OCI-M2 (cell line): ENCODE data around the gene ETFA.
"Not testable (repeated sequence)": the region's sequence is repeated elsewhere in the genome, so short reads cannot be mapped to it uniquely, and the experiment has no call there.

ENCODE experiments used
- DNase-seq: peaks from one replicate; lab custom pipeline; 2025; ENCODE audit not compliant: unreplicated experiment; lab: John Stamatoyannopoulos, UW

The ETFA gene

DNA sequence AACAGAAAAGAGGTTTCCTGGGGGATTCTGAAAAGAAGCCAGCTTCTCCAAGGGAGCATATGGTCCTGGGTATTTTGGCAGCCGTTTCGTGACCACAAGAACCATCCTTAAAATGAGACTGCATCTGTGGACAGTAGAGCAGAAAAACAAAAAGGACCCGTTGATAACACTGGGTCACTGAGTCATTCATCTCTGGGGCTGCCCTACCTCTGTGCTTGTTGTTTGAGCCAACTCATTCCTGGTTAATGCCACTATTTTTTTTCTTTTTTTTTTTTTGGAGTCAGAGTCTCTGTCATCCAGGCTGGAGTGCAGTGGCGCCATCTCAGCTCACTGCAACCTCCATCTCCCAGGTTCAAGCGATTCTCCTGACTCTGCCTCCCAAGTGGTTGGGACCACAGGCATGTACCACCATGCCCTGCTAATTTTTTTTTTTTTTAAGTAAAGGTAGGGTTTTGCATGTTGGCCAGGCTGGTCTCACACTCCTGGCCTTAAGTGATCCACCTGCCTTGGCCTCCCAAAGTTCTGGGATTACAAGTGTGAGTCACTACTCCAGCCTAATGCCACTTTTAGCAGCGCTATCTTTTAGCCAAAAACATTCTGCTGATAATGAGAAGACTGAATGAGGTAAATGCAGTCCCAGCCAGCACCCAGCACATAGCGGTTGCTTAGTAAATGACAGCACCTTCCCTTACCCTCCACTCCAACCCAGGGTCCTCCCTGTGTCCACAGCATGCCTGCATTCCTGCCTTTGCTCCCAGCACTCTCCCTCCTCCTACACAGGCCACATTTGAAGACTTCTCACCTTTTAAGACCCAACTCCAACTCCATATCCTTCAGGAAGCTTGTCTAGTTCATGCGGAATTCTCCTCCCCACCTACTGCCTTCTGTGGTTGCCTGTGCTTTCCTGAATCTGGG, 16.2 kb upstream of the ETFA start:
- no peak for DNase-seq

DNA sequence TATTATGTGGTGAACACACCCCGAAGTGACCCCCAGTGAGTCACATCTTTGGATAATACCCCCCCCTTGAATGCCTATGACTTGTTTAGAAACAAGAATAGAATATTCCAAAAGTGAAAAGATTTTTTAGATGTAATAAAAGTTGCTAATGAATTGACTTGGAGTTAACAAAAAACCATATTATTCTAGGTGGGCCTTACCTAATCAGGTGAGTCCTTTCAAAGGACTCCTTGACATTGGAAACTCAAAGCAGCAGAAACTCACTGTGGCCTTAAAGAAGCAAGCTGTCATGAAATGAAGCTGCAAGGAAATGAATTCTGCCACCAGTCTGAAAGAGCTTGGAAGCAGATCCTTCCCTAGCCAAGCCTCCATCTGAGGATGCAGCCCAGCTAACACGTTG, 14.4 kb upstream of the ETFA start:
- no peak for DNase-seq

DNA sequence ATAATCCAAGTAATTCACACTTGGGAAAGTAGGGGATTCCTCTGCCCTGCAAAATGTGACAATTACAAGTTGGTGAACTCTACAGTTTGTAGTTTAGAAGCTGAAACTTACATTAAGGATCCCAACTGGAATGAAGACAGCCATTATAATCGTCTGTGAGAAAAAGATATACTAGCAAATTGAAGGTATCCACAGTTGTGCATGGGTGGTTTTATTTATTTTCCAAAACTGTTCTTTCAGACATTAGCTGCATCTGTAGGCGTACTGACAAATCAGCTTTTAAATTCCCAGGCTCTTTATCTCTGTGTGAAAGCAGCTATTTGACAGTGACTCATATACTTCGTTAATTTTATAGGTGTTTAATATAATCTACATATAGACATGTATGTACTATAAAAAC, 12.8 kb upstream of the ETFA start:
- no peak for DNase-seq

DNA sequence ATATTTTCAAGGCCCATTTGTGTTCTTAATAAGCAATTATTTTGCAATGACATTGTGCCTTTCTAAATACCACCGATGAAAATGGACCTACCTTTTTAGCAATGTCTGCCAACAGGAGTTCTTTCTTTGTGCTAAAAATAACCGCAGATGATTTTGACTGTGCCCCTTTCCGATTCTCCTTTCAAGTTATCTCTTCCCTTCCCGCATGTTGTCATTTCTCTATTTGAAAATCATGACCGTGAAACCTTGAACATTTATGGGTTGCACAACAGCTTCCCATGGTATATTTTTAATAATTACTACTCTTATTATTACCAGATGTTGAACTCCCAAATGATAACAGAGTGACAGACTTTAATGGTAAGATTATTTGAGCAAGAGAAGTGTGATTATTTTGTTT, 10.3 kb upstream of the ETFA start:
- DNase-seq: no peak

DNA sequence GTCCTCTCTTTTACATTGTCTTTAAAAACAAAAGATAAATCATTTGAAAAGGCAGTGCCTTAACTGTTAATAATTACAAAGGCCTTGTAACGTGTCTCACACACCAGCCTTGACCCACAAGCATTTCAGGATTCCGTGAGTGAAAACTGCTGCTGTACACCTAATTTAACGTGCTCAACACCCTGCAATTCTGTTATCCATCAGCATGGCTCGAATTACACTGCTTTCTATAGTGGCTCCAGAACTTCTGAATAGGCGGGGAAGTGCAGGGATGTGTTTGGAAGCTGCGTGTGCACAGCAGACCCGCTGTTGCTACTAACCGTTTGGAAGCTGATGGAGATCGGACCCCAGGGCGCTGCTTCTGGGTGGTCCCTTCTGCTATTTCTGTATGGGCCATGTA, 9.9 kb upstream of the ETFA start:
- DNase-seq: no peak

DNA sequence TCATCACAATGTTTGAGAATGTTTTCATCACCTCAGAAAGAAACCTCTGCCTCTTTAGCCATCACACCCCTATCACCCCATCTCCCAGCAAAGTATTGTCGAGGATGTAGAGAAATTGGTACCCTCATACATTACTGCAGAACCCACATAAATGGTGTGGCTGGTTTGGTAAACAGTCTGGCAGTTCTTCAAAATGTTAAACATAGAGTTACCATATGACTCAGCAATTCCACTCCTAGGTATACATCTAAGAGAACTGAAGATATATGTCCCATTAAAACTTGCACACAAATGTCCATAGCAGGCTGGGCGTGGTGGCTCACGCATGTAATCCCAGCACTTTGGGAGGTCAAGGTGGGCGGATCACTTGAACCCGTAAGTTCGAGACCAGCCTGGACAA, 8.7 kb upstream of the ETFA start:
- no peak for DNase-seq

DNA sequence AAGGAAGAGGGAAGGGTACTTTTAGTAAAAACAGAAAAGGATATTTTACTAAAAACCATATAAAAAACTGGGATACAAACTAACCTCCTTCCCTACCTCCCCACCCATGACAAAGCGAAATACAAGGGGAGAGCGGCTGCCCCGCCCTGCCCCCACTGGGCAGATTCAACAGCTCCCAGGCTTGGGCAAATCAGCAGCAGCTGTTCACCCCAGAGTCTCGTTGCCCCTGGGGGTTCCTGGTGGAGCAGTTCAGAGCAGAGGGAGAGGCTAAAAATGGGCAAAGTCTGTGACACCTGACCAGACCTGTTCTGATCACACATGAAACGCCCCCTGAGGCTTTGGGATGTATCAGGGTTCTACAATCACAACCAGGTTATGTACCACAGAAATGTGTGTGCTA, 2.5 kb upstream of the ETFA start:
- no peak for DNase-seq

DNA sequence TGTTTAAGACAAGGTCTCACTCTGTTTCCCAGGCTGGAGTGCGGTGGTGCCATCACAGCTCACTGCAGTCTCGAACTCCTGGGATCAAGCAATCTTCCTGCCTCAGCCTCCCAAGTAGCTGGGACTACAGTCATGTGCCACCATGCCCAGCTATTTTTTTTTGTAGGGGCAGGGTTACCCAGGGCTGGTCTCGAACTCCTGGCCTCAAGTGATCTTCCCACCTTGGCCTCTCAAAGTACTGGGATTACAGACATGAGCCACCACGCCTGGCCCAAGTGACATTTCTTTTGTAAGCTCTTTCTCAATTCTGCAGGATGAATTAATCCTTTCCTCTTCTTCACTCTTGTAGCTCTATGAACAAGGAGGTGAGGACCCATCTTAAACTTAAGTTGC, 1.9 kb upstream of the ETFA start:
- DNase-seq: not testable (repeated sequence)

DNA sequence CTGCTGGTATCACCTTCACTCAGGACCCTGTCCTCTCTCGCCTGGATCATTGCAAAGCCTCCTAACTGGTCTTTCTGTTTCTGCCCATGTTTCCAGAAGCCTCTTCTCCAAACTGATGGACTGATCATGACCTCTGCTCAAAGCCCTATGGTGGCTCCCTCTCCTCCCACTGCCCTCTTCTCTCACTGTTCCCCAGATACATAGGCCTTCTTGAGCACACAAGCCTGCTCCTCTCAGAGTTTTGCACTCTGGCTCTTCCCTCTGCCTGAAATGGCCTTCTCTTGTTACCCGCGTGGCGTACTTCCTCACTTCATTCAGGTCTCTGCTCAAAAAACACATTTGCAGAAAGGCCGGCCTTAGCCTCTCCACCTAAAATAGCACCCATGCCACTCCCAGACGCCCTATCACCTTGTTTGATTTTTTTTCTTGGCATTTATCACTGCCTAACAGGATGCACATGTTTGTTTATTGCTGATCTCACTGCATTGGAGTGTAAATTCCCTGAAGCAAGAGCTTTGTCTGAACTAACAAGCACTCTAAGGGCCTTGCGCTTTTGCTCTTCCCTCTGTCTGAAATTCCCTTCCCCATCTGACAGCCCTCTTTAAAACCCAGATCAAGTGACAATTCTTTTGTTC, 1.4 kb upstream of the ETFA start:
- DNase-seq: no peak

DNA sequence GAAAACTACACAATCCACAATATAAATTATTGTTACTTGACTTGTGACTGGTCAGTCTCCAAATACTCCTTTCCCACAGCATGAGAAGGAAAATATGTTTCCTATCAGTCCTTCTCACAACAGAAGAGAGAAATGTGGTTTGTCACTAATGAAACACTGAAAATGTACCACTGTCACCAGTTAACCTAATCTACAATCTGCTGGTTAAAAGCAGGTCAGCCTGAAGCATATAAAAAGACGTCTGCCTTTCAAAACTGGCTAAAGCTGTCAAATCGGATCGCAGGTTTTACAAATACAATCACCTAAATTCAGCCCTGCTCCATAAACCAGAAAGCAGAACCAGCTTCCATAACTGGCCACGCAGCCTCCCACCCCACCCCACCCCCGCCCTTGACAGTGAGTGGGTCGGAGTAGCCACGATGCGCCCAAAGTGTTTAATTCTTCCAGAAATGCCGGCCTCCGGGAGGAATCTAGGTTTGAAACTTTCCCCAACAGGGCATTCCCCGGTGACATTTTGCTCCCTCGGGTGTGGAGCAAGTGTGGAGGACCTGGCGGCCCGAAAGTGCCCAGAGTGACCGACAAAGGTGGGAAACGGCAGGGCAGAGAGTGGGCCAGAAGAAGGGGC, 682 bp downstream of the ETFA start:
- DNase-seq: no peak

DNA sequence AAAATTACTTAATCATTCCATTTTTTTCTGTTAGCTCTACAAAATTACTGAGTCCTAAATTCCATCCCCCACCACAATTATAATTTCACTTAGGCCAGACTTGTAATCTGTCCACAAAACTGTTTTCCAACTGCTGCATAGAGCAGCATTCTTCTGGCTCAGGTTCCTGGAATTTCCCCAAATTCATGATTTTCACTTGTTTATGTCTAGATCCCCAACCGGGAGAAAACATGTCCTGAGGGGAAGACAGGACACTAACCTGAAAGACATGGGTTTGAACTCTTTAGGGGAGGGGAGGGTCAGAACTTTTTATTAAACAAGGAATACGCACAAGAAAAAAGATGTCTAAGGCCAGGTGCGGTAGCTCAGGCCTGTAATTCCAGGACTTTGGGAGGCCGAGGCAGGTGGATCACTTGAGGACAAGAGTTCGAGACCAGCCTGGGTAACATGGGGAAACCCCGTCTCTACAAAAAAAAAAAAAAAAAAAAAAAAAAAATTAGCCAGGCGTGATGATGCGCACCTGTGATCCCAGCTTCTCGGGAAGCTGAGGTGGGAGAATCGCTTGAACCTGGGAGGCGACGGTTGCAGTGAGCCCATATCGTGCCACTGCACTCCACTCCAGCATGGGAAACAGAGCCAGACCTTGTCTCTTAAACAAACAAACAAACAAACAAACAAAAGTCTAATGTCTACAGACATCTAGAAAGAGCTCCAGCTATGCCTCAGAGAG, 1.5 kb downstream of the ETFA start:
- no peak for DNase-seq

DNA sequence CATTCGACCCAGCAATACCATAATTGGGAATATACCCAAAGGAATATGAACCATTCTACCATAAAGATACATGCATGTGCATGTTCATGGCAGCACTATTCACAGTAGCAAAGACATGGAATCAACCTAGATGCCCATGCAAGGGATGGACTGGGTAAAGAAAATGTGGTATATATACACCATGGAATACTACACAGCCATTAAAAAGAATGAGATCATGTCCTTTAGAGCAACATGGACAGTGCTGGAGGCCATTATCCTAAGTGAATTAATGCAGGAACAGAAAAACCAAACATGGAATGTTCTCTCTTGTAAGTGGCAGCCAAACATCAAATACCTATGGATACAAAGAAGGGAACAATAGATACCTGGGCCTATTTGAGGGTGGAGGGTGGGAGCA, 7.4 kb downstream of the ETFA start:
- DNase-seq: no peak

DNA sequence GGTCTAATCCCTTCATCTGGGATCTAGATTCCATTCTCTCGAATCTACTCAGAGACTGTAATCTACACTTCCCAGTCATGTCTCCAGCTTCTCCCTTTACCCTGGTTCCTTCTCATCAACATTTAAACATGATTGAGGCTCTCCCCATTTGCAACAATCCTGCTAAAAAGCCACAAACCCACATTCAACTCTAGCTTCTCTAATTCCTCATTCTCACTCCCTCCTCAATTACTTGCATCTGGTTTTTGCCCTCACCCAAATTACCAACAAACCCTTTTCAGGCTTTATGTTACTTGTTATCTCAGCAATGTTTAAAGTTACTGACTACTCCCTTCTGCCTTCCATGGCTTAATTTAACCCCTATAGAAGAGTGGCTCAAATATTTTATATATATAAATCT, 11.5 kb downstream of the ETFA start:
- no peak for DNase-seq

DNA sequence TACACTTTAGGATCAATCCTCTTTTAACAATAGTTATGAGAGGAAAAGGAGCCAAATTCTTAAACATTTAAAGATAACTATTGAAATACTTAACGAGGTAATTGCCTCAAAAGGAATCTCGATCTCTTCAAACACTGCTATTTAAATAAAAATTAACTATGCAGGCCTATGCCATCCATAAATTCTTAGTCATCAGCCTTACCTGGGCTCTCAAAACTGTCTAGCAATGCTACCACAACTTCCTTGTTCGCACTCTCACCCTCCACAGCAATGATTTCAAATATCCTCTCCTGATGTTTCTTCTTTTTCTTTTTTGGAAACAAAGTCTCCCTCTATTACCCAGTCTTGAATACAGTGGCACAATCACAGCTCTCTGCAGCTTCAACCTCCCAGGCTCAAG, 12.3 kb downstream of the ETFA start:
- DNase-seq: no peak

DNA sequence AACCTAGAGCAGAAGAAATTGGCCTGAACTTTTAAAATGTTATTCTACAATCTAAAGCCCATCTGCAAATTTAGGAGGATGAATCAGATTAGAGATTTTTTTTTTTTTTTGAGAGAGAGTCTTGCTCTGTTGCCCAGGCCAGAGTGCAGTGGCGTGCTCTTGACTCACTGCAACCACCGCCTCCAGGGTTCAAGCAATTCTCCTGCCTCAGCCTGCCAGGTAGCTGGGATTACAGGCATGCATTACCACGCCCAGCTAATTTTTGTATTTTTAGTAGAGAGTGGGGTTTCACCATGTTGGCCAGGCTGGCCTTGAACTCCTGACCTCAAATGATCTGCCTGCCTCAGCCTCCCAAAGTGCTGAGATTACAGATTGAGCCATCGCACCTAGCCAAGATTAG, 13.3 kb downstream of the ETFA start:
- DNase-seq: not testable (repeated sequence)

DNA sequence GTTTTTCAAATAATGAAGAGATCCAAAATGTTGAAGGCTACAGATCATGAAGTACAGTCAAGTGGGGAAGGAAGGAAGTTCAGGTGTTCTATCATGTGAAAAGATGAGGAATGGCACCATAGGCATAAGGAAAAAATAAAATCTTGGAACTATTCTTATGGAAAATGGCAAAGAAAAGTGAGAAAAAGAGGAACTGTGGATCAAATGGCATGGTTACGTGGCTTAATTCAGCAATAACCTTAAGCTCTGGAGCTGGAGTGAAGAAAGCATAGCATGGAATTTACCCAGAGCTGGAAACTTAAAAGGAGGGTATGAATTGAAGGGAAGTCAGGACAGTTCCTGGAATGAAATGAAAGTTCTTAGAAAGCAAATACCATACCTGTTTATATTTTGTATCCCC, 14.4 kb downstream of the ETFA start:
- DNase-seq: no peak

DNA sequence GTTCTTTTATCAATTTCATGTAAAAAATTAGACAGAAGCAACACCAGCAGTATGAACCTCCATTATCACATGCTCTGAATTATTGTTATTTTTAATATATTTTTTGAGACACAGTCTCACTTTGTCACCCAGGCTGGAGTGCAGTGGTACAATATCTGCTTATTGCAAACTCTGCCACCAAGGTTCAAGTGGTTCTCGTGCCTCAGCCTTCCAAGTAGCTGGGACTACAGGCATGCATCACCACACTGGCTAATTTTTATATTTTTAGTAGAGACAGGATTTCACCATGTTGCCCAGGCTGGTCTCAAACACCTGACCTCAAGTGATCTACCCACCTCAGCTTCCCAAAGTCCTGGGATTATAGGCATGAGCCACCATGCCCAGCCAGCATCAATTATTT, 16.8 kb downstream of the ETFA start:
- not testable (repeated sequence) for DNase-seq

DNA sequence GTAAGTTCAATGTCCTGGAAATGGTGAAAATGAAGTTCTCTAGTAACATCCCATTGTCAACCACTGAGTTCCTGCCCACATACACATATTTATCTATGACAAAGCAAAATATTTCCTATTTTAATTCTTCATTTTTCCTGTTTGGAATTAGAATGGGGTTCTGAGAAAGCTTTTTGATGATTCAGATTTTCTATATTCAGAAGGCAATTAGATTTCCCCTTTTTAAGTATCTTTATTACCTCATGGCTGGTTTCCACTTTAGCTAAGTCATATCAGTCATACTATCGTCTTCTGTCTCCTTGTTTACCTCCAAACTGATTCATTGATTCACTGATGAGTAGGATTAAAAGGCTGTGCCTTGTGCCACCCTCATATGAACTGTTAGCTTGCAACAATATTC, 17.9 kb downstream of the ETFA start:
- no peak for DNase-seq

DNA sequence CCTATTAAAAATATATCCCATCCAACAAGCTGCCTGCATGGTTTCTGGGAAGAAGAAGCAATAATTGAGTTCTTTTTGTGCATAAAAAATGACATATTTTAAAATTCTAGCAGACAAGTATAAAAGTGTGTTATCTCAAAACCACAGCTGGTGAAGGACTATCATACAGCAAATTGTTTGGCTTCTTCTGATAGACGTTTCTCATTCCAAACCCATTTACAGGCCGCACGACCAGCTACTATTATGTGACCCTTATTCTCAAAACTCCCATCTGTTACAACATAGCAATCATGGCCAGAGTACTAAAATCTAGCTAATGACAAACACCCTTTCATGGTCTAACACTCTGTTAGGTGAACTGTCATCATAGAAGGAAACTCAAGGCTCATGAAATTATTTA, 21.7 kb downstream of the ETFA start:
- no peak for DNase-seq

DNA sequence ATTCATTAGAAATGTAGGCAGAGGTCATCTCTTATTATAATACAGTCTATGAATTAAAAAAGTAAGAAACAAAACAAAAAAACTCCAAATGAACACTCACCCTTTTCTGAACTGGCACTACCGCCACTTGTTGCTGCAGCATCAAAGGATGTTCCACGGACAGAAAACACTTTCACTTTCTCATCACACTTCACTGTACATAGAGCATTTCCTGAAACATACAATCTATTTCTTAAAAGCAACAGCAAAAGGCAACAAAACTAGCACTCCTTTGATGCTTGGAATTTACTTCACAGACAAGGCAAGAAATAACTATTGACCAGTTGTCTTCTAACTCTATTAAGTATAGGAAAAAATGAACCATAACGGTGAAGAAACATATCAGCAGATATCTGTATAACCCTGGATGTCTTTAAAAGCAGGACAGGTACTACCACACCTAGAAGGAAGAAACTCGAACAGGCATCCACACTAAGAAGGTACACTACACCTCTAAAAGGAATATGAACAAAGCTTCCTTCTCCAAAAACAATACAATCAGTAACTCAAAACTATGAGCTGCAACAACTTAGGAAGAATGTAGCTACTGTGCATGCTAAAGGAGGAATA, 24.9 kb downstream of the ETFA start:
- no peak for DNase-seq

DNA sequence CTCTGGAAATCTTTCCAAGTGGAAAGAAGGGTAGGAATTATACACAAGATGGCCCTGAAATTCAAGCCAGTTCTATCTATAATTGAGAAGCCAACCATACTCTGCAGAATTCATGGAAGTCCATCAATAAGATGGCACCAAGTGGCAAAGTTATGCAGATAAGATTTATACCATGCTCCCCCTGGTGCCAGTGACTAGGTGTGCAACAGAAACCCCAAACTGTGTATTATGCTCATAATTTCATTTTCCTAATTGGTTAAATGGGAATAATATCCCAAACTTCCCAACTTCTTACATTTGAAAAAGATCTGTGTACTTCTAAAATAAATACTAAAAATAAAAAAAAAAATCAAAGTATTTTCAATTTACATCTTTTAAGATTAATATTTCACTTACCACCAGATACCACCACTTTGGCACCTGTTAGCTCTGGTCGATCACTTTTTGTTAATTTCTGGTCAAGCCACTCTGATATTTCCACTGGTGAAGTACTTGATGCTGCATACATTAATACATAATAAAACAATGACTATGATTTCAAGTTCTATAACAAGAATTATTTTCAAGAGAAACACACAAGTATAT, 25.9 kb downstream of the ETFA start:
- DNase-seq: no peak
